ENCODE measurements around the gene BANF2.
"Not testable (repeated sequence)": the region's sequence is repeated elsewhere in the genome, so short reads cannot be mapped to it uniquely, and the experiment has no call there.

The BANF2 gene

GRCh38 chr20:17699931-17700351 is at the start of gene BANF2:
BANF2 (plus strand) TSS chr20:17699966; CDS start chr20:17725026, 25,060 bp downstream.
- DNase-seq, result no peak

- no peak for DNase-seq
Observed at GRCh38 chr20:17650301-17651128, 49.3 kb upstream of the BANF2 start.

DNA sequence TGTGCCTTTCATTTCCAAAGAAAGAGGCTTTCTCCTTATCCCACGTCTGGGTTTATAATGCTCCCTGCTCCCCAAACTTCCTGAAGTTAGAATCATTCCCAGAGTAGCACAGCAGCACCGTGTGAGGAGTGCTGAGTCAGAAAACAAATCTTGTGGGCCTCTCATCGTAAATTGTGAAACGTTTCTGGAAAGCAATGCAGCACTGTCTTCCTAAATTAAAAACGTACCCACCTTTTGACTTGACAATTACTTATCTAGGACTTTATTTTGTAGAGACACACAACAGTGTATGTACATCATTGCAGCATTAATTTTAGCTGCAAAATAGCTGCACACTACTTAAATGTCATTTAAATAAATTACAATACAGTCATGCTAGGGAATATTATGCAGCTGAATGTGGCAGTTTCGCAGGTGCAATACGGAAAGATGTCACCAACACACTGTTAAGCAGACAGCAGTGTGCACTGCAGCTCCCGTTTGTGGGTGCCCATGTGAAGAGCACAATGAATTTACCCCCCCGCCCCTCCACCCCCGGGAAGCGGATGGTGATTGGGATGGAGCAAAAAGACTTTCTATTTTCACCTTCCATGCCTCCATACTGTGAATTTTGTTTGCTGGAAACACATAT is 48.5 kb upstream of the BANF2 start:
- no peak for DNase-seq

GRCh38 chr20:17651760-17652388 is 47.9 kb upstream of the BANF2 start:
- no peak for DNase-seq

DNA sequence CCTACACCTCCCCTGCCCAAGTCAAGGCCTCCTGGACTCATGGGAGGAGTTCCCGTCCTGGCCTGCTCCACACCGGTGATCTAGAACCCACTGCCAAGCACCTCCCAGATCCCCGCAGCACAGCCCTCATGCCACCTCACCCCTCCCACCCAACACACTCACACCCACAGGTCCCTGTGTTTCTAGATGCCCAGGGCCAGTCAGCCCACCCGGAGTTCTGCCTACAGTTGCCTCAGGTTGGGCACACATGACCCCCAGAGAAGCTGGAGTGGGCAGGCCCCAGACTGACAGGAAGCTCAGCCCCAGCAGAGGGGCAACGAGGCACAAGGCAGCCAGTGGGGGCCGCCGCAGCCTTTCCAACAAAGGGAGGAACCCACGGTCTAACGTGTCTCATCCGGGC is 47.4 kb upstream of the BANF2 start:
- no peak for DNase-seq

DNA sequence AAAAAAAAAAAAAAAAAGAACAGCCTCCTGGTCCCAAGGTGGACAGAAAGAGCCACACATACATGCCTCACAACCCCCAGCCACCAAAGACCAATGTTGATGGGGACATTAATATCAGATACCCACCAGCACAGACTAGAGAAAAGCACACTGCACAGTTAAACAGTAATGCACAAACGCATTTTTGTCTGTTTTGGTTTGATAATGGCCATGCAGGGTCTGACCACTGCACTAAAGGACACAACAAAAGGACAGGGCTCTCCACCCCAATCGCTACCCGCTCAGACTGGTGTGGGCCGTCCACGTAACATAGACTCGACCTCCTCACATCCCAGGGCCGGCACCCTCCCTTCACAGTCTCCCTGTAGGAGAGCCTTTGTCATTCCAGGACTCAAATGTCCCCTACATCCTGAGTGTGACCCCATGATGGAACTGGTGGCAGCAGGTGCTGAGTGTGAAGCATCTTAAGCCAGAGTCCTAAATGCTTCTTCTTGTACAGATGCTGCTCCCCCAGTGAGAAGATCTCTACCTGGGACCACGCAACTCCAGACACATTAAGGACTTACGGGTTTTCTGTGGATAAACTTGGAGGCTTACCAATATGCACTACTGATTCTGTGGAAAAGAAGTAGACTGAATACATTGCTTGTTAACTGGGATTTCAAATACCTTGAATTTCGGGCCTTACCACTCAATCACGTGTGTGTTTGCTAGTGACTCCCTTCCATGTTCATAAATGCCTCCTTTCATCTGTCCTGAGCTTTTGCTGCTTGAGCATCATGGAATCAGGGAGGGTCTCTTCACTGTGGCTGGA is 45.7 kb upstream of the BANF2 start:
- no peak for DNase-seq

DNA sequence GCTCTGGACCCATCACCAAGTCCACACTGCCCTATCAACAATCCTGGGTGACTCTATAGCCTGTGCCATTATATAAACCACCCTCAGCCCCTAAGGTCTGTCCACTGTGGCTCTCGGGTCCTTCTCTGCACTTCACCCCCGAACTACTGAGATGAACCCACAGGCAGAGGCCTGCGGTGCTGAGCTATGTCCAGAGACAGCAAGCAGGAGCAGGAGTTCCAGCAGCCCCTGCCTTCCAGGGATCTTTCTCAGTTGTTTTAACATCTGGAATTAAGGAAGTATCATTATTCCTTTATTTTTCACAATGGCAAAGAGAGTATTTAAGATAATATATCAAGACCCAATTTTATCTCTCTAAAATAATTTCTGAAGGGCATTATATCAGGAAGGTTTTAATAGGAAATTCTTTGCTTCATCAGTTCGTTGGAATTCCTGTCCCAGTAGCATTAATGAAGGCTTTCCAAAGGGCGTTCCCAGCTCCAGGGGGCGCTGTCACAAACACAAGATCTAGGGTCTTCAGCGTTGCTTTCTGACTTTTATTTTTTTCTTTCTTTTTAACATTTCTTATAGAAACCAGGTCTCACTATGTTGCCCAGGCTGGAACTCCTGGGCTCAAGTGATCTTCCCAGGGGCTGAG is 45.0 kb upstream of the BANF2 start:
- no peak for DNase-seq

DNA sequence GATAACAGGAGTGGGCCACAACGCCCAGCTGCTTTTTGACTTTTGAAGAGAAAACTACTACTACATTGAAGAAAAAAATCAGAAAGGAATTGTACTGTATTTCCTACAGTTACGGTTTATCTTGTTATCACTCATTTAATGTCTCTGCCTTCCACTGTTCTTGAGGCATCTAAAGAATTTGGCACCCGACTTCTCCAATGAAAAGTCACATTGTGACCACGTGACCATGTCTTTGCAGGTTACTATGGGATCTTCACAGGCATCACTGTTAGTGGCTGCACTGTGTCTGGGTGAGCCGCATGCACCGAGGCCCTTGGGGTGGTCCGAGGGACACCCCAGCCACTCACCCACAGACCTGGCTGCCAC is 44.5 kb upstream of the BANF2 start:
- no peak for DNase-seq

GRCh38 chr20:17655865-17656479 is 43.8 kb upstream of the BANF2 start:
- no peak for DNase-seq

DNA sequence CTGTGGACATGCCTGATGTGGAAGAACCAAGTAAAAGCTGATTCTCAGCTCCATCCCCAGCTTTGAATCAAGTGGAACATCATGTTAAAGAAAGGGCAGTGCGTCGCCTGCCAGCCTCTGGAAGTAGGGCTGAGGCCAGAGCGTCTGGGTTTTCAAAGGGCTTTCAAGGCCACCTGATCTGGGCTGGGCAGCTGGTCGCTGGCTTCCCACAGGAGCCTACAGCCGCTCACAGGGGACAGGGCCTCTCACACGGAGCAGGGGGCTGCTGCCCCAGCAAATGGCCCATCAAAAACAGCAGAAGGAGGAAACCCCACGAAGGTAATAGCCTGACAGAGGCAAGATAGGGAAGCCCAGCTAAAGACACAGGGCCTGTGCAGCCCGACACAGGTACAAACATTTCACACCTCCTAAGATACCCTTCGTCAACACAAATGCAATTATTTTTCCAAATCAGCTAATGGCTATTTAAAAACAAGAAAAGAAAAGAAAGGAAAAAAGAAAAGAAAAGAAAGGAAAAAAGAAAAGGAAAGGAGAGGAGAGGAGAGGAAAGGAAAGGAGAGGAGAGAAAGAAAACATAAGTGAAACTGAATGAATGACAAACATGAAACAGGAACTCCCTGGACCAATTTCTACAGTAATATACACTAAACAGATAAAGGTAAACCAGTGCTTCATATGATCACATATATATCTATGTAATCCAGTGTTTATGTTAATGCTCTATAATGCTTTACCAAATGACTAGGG is 42.5 kb upstream of the BANF2 start:
- DNase-seq, result no peak

GRCh38 chr20:17657898-17658647 is 41.7 kb upstream of the BANF2 start:
- no peak for DNase-seq

GRCh38 chr20:17658648-17658993 is 41.1 kb upstream of the BANF2 start:
- DNase-seq, result no peak

DNA sequence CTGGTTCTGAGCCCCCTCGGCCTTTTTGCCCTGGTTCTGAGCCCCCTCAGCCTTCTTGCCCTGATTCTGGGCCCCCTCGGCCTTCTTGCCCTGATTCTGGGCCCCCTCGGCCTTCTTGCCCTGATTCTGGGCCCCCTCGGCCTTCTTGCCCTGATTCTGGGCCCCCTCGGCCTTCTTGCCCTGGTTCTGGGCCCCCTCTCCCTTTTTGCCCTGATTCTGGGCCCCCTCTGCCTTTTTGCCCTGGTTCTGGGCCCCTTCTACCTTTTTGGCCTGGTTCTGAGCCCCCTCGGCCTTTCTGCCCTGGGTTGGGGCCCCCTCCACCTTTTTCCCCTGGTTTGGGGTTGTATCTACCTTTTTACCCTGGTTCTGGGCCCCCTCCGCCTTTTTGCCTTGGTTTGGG is 40.4 kb upstream of the BANF2 start:
- DNase-seq, result not testable (repeated sequence)

- DNase-seq, result no peak
Observed at GRCh38 chr20:17659801-17660200, 40.0 kb upstream of the BANF2 start.

GRCh38 chr20:17660667-17661066 is 39.1 kb upstream of the BANF2 start:
- DNase-seq, result no peak

GRCh38 chr20:17661121-17661744 is 38.5 kb upstream of the BANF2 start:
- DNase-seq, result no peak

DNA sequence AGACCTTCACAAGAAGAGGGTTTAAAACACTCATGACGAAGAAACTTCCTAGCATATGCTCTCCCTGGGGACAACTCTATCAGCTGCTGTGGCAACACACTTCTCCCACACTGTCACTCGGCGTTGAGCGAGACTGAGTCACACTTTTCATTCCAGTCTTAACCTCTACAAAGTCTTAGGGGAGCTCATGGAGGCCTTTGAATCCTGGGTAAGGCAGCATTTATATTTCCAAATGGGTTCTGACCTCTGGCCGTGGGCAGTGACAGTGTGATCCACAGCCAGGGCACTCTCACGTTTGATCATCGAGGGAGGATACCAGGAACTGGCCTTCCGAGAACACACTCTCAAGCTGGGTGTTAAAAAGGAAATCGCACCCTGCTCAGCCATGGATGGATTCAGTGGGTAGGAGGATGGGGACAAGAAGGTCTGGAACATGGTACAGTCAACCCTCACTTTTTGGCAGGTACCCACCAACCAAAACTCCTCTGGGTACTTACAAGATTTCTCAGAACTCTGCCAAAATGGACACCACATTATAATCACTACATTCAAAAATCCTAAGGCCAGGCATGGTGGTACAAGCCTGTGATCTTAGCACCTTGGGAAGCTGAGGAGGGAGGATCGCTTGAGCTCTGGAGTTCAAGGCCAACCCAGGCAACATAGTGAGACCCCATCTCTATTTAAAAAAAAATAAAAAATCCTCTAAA is 37.3 kb upstream of the BANF2 start:
- DNase-seq, result no peak

DNA sequence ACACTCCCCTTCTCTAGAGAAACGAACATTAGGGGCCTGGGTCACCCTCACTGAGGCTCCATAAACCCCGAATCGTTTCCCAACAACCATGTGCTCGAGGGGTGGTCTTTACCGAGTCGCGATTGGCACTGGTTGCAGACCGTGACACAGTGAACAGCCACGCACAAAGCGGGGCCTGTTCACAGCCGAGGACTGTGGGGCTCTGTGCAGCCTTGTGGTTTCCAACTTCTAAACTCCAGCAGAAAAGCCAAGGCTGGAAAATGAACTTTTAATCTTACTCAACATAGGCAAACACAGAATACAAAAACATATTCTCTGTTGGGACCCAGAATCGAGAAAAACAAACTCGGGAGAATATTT is 36.7 kb upstream of the BANF2 start:
- no peak for DNase-seq

DNA sequence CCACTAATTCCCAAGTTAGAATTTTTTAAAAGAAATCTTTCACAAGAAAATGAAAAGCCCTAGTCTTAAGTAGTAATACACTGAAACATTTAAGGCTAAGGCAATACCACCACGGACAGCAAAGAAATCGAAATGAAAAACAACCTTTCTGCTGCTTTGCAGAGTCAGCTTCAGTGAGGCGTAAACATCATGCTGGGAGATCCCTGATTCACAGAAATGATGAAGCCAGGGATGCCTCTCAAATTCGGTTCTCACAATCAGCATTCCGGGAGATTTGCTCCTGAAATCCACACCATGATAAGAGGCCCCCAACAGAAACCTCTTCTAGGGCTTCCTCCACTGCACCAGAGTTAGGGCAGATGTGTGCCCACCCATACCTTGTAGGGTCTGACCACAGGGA is 36.3 kb upstream of the BANF2 start:
- no peak for DNase-seq
